HG03457 (cell line): Measurements from ENCODE around the gene DNAAF2.
"Not testable (repeated sequence)": the region's sequence is repeated elsewhere in the genome, so short reads cannot be mapped to it uniquely, and the experiment has no call there.

Experiments used
- ATAC-seq: cut with Tn5 transposase; IDR thresholded peaks from one replicate; pipeline ENCODE4 v1.9.1; 2021; ENCODE audit warnings: moderate number of reproducible peaks; ENCODE audit not compliant: unreplicated experiment

DNAAF2 gene

DNA sequence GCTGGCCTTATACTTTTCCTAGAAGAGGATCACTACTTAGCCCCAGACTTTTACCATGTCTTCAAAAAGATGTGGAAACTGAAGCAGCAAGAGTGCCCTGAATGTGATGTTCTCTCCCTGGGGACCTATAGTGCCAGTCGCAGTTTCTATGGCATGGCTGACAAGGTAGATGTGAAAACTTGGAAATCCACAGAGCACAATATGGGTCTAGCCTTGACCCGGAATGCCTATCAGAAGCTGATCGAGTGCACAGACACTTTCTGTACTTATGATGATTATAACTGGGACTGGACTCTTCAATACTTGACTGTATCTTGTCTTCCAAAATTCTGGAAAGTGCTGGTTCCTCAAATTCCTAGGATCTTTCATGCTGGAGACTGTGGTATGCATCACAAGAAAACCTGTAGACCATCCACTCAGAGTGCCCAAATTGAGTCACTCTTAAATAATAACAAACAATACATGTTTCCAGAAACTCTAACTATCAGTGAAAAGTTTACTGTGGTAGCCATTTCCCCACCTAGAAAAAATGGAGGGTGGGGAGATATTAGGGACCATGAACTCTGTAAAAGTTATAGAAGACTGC is 12.9 kb downstream of the DNAAF2 start:
- no peak for ATAC-seq

DNA sequence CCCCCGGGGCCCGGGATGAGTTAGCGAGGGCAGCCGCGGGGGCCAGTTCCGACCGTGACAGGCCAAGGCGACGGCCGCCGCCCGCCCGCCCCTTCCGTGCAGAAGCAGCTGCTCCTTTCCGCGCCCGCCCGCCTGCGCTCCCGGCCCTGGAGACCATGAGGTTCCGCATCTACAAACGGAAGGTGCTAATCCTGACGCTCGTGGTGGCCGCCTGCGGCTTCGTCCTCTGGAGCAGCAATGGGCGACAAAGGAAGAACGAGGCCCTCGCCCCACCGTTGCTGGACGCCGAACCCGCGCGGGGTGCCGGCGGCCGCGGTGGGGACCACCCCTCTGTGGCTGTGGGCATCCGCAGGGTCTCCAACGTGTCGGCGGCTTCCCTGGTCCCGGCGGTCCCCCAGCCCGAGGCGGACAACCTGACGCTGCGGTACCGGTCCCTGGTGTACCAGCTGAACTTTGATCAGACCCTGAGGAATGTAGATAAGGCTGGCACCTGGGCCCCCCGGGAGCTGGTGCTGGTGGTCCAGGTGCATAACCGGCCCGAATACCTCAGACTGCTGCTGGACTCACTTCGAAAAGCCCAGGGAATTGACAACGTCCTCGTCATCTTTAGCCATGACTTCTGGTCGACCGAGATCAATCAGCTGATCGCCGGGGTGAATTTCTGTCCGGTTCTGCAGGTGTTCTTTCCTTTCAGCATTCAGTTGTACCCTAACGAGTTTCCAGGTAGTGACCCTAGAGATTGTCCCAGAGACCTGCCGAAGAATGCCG is 13.7 kb downstream of the DNAAF2 start:
- peak; percentile 6 for ATAC-seq

DNA sequence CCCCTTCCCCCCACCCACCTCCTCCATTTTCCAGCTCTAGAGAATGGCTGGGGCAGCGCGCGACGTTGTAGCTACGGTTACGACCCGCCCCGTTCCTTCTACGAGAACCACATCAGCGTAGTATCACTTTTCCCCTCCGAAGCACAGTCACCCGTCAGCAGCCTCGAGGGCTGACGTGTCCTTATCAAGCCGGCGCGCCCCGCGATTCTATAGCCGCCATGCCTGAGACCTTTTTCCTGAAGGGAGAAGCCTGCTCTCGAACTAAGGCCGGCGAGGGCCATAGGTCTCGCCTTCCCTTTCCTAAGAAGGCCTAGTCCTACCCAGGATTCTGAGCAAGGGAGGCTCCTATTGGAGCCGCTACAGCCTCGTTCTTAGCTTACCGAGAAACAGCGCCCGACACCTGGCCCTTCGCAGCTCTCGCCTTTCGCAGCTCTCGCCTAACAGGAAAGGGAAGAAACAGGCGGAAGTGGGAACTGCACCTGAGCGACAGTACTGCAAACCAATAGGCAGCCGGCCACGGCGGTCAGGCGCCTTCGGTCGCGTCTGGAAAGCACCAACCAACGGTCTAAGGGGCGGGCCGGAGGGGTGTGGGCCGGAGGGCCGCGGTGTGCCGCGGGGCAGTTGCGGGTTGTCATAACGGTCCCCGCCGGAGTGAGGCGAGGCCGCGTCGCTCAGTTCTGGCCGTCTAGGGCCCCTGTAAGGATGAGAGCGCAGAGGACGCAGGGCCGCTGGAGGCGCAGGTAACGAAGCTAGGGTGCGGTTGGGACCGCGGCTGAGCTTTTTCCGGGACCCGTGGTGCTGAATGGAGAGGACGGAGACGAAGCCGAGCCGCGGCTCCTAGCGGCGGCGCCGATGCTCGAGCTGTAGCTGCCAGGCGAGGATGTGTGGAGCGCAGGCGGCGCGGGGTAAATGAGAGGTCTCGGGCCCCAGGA is 14.6 kb downstream of the DNAAF2 start, which contains the start of the genes MGAT2 and RPL36AL:
Gene MGAT2 (plus strand): TSS at position 618 of the 932 bp plus-strand sequence. CDS start 470 bp downstream, outside the sequence.
Gene RPL36AL (minus strand): TSS at position 445 of the 932 bp plus-strand sequence. CDS start 1,522 bp downstream, outside the sequence.
- peak; percentile 92 for ATAC-seq

DNA sequence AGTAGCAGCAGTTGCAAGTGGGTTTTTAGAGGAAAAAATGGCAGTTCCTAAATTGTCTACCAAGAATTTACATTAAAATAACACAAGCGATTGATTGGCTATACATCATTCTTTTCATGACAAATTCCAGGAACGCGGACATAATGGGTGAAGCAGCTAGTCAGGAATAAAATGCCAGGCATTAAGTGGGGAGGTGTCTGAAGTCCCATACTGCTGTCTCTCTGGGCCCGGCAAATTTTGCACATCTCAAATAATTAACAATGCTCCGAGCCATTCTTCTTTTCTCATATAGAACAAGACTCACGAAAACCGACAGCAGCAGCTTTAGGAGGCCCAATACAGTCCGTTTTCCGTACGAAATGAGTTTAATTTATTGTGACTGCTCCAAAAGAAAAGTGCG is 15.3 kb downstream of the DNAAF2 start:
- no peak for ATAC-seq

DNA sequence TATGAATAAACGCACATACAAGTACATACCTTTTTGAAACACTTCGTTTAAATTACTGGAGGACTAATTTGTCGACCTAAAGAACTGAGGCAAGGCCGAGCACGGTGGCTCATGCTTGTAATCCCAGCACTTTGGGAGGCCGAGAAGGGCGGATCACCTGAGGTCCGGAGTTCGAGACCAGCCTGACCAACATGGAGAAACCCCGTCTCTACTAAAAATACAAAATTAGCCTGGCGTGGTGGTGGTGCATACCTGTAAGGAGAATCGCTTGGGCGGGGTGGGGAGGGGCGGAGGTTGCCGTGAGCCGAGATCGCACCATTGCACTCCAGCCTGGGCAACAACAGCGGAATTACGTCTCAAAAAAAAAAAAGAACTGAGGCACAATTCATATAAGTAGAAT is 15.8 kb downstream of the DNAAF2 start:
- not testable (repeated sequence) for ATAC-seq

DNA sequence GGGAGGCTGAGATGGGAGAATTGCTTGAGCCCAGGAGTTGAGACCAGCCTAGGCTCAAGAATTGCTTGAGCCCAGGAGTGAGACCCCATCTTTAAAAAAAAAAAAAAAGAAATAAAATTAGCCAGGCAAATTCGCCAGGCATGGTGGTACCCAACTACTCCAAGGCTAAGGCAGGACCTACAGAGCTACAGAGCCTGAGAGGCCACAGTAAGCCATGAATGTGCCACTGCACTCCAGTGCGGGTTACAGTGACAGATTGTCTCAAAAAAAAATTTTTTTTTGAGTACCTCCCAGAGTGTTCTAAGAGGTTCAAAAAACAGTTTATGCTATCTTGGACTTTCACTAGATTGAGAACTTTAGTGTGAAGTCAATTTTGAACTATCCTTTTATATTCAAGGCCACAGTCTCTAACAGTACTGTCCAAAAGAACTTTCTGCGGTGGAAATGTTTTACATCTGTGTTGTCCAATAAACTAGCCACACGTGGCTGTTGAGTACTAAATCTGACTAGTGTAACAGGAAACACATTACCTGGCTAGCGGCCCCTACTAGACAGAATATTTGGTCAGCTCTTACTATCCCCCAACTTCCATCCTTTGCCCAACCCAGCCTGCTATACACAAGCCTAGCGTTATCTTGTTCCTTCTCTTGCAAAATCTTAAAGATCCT is 17.1 kb downstream of the DNAAF2 start:
- no peak for ATAC-seq

DNA sequence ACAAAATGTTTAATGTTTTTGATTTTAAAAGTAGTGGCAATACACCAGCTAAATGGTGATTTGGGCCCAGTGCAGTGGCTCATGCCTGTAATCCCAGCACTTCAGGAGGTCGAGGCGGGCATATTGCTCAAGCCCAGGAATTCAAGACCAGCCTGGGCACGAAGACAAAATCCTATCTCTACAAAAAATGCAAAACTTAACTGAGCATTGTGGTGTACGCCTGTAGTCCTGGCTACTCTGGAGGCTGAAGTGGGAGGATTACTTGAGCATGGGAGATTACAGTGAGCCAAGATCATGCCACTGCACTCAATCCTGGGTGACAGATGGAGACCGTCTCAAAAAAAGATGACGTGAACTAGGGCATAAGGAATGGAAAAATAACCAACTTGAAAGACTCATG is 19.3 kb downstream of the DNAAF2 start:
- ATAC-seq, result no peak

DNA sequence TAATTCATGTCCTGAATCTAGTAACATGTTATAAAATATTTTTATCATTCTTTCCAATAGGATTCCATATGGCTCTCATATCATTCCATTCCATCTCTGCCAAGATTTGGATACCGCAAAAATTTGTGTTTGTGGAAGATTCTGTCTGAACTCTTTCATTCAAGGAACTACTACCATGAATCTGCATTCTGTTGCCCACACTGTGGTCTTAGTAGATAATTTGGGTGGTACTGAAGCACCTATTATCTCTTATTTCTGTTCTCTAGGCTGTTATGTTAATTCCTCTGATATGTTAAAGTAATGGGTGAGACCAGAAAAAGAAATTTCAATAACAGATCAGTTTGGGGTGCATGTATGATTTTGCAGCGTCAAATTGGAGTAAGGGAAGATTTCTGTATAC is 20.8 kb downstream of the DNAAF2 start:
- ATAC-seq, result no peak

DNA sequence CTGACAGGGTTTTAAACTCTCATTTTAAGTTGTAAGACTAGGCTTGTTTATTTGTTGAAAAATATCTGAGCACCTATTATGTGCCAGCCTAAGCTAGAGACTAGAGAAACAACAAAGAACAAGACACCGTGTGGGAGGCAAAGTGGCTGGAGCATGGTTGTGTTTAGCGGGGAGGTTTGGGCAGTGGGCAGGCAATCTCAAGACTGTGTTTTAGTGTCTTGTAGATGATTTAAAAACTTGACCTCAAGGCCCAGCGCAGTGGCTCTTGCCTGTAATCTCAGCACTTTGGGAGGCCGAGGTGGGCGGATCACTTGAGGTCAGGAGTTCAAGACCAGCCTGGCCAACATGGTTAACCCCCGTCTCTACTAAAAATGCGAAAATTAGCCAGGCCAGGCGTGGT is 22.4 kb downstream of the DNAAF2 start:
- ATAC-seq, result no peak

DNA sequence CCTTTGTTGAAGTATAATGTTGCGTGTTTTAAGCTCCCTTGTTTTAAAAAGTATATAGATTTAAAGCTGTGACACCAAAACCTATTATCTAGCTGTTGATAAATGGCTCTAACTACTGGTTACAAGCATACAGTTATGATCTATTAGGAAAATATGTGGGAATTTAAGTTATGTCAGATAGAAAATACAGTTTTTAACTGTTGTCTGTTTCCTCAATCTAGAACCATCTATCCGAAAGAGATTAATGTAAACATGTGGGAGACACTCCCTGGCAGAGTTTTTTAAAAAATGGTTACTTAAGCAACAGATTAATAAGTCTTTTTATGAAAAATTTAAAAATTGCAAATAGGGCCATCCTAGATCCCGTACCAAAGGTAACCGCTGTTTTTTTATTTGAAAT is 22.8 kb downstream of the DNAAF2 start:
- no peak for ATAC-seq

DNA sequence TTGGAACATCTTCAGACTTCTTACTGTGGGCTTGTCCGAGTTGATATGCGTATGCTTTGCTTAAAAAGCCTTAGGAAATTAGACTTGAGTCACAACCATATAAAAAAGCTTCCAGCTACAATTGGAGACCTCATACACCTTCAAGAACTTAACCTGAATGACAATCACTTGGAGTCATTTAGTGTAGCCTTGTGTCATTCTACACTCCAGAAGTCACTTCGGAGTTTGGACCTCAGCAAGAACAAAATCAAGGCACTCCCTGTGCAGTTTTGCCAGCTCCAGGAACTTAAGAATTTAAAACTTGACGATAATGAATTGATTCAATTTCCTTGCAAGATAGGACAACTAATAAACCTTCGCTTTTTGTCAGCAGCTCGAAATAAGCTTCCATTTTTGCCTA is 27.5 kb downstream of the DNAAF2 start:
- no peak for ATAC-seq

DNA sequence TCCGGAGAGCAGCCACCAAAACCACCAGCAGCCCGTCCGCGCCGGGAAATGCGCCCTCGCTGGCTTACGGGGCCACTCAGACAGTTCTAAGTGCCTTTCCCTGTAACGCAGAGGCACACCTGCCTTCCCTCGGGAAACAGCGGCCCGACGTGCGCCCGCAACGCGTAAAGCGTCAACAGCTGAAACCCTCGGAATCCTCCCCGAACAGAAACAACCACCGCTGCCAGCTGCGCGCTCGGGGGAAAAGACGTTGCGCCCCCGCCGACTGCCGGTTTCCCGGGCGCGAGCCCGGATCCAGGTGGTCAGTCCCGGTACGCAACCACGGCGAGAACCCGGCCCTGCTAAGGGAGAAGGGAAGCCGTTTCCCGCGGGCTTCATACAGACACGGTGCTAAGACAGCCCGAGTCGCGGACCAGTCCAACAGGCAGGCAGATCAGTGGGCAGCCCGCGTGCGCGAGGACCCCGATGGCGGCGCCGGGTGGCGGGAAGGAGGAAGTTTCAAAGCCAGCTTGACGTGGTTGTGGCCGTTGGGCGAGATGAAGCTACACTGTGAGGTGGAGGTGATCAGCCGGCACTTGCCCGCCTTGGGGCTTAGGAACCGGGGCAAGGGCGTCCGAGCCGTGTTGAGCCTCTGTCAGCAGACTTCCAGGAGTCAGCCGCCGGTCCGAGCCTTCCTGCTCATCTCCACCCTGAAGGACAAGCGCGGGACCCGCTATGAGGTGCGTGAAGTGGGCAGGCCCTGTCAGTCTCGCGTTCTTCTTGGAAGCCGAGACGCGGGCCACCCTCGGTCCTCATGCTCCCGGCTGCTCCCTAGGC is 36.4 kb downstream of the DNAAF2 start, which contains the start of gene LRR1:
Gene LRR1 (plus strand): TSS at position 456 of the 816 bp plus-strand sequence. CDS start 81 bp downstream, at position 537.
- peak; percentile 43 for ATAC-seq

DNA sequence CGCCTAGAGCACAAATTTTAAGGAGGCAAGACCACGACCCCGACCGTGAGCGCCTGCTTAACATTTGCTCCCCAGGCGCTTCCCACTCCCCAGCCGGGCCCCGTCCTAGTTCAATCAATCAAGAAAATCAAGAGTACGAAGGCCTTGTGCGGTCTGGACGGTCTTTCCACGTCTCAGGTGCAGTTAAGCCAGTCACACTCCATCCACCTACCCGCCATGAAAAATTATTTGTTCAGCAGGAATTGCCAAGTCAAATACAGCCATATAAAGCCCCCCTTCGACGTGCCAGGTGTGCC is 36.9 kb downstream of the DNAAF2 start:
- no peak for ATAC-seq

DNA sequence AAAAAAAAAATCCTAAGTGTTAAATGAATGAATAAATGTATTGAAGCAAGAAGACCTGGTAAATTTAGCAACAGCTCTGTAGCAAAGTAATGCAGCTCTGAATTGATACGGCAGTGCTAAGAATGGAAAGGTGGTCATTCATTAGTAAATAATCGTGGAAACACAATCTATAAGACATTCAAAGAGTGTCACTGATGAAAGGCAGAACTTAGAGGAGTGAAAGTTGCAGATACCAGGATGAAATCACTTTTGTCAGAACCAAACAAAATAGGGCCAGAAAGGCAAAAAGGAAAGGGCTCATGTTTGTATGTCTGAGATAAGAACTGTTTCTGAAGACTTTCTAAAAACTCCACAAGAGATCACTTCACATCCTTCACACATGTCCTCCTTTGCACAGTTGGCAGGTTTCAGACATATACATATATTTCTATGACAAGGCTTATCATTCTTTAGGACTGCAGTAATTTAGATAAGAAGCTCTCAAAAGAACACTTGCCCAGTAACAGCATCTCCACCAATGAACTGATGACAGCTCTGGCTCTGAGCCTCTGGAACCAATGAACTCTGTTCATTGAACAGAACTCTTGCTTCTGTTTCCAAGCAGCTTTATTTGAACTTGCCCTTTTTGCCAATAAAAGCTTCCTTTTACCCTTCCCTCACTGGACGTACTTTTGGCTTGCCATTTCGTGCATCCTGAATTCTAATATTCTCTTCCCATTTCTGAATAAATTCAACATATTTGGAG is 40.5 kb downstream of the DNAAF2 start:
- ATAC-seq, result no peak

DNA sequence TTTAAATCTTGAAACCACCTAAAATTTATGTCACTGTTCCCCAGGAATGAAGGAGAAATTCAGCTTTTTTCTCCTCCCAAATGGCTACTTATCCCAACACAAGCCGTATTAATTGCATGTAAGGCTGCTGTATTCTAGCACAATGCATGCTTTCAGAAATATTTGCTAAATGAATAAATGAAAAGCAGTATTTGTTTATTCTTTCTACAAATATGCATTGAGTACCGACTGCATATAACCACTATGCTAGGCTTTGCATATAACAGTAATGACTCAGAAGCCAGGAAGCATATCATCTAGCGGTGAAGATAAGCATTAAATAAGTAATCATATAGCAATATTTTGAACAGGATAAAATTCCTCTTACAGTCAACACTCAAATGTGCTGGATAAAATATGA is 42.0 kb downstream of the DNAAF2 start:
- ATAC-seq, result peak; percentile 33

DNA sequence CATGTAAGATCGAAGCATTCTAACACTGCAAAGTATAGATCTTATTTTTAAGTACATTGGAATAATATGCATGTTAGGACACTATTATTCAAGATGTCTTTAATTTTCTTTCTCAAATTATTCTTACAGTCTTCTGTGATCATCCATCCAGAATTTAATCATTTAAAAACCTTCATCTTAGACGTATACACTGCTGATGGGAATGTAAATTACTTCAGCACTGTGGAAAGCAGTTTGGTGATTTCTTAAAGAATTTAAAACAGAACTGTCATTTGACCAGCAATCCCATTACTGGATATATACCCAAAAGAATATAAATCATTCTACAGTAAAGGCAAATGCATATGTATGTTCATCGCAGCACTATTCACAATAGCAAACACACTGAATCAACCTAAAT is 45.7 kb downstream of the DNAAF2 start:
- no peak for ATAC-seq

DNA sequence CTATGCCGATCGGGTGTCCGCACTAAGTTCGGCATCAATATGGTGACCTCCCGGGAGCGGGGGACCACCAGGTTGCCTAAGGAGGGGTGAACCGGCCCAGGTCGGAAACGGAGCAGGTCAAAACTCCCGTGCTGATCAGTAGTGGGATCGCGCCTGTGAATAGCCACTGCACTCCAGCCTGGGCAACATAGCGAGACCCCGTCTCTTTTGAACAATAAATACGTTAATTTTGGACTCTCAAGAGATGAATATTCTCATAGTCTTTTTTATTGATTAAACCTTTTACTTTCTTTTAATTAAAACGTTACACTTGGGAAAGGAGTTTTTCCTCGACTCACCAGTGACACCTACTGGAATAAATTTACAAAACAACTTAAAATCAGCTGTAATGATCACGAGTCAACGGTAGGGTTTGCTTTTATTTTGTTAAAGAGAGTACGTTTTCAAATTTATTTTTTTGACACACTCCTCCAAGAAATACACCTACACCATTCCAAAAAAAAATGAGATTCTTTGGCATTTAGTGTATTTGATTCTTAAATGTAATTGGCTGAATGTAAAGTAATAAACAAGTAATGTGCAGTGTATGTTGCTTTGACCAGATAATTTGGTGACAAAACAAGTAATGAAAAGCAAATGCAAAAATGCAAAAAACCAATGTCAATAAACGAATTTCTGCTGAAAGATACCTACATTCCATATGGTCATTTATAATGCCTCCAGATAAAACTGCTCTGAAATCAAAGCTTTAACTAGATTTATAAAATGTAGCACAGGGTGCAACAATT is 48.2 kb downstream of the DNAAF2 start:
- ATAC-seq, result peak; percentile 19

DNA sequence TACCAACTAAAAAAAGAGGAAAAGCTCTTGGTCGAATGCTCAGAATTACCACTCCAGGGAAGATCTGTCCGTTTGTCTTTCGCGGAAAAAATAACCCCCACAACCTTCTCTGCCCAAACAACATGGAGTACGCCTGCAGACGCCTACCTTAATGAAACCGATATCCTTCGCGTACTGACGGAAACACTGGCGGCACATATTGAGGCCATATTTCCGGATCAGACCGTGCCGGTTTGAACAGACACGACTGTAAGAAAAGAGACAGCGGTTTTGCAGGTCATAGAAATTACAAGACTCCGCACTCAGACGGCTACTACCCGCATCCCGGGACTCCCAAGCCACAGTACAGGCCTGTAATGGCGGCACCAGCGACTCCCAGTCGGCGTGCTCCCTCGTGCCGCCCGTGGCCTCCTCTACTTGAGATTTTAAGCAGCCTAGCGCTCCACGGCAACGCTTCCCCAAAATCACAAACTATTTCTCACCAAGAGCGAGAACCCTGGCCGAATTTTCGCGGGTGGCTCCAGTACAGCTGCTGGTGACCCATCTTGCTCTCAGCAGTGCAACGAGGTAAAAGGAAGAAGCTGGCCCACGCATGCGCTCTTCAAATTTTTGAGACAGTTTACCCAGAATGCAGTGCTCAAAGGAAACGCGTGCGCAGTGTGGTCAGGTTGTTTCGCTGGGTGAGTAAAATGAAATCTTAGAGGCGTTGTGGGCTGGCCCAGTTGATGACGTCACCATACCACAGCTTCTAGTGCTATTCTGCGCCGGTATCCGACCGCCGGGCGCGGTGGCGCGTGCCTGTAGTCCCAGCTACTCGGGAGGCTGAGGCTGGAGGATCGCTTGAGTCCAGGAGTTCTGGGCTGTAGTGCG is 49.0 kb downstream of the DNAAF2 start, which contains the start of gene RPS29:
Gene RPS29 (minus strand): TSS at position 578 of the 870 bp plus-strand sequence. CDS start 34 bp downstream, at position 544.
- peak; percentile 84 for ATAC-seq
